Measurements from ENCODE around the gene SLX4IP. TPM values are rescaled to one million over a fixed set of nuclear protein-coding genes. Genes with fewer than 3 reads are reported as not detected.
A peak's percentile ranks its signal among the peaks of the same experiment; 100 is the strongest.

The SLX4IP gene
- total RNA-seq, 1 experiment from 2014 or later: 1.7 TPM

DNA sequence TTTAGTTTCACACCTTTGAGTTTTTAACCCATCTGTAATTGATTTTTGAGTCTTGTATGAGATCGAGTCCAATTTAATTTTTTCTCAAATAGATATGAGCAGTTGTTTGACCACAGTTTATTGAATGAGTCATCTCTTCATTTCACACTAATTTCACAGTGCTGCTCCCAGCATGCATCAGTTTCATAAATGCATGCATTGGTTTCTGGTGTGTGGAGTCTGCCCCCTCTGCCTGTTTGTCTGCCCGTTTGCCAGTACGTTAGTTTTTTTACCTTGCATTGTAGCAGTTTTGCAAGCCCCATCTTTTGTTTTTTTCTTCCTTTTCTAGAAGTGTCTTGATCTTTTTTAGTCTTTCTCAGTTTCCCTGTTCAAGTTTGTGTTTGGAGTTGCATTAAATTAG, 11.9 kb downstream of the SLX4IP start:
- no peaks in the 10 kb centered on the region for H3K36me3 ChIP-seq
- no peaks in the 10 kb centered on the region for H3K27me3 ChIP-seq
- H3K9me3 ChIP-seq: no peaks in the 10 kb centered on the region
- peak overlapping the region; percentile 10 for H3K4me3 ChIP-seq
- DNase-seq: peak; percentile 67

DNA sequence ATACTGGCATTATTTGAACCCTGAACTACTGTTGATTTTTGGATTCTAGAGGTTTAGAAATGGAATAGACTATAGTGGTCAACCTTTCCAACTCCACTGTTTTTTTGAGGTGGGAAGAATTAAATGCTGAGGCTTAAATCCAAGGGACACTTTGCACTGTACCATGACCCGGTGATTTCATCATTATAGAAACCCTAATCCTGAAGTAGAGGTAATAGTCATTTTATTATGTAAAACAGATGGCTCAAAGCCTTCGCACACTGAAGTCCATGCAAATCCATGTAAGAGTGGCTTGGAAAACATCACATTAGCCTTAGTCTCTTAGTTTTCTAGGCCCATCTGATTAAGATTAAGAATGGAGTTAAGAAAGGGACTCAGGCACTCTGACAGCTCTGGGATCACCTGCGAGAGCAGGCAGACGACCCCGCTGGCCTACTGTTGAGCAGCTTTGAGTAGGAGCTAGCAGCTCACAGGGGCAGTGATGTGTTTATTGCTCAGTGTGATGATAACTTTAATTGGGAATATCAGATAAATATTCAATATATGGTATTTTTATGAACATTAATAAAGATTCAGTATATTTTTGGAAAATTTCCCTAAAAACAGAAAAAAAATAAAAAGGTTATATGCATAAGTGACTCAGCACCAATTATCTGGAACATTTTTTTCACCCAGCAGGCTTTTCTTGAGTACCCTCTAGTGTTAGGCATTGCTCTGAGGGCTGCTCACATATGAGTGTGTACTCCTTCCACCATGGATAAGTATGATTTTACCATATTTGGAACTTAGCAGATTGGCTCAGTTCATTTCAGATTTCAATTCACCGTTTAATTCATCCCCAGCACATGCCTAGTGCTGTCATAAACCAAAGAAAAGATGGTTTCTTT, 13.4 kb downstream of the SLX4IP start:
- Histone ChIP-seq H3K36me3 (no peaks in the 10 kb centered on the region), H3K27me3 (no peaks in the 10 kb centered on the region), H3K4me3 (no peak overlapping the region), H3K9me3 (no peaks in the 10 kb centered on the region)
- no peak for DNase-seq

DNA sequence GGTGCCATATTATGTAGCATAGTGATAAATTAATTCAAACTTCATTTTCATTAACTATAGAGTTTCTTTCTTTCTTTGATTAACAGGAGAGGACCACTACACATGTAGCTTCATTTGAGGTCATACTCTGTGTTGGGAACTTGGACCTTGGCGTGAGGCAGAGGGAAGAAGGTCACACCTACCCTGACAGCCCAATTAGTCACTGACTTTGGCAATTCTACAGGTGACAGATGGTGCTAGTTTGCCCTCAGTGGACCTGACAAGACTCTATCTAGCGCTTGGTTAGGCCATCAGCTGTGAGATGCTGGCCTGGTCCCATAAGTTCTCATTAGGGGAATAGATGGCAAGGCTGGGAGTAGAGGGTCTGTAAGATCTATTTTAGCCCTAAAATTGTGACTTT, 14.2 kb downstream of the SLX4IP start:
- Histone ChIP-seq H3K27me3 (no peaks in the 10 kb centered on the region), H3K9me3 (no peaks in the 10 kb centered on the region), H3K36me3 (no peaks in the 10 kb centered on the region), H3K4me3 (no peak overlapping the region)
- peak; percentile 21 for DNase-seq

DNA sequence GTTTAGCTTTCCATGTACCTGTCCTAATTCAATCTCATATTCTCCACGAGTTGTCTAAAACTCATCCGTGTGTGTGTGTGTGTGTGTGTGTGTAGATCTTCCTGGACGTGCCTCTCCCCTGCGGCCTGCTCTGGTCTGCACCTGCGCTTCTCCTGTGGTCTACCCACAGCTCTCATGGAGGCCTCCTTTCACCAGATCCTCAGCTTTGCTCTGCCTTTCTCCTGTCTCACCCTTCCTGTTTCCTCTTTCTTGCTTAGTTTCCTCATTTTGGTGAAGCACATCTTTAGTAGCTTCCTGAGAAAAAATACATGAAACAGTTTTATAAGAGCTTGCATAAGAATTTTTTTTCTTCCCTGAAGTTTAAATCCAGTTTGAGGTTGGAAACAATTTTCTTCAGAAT, 18.1 kb downstream of the SLX4IP start:
- Histone ChIP-seq H3K27me3 (no peaks in the 10 kb centered on the region), H3K4me3 (no peak overlapping the region), H3K36me3 (no peaks in the 10 kb centered on the region), H3K9me3 (peaks cover 4% of the 10 kb centered on the region)
- DNase-seq: no peak

DNA sequence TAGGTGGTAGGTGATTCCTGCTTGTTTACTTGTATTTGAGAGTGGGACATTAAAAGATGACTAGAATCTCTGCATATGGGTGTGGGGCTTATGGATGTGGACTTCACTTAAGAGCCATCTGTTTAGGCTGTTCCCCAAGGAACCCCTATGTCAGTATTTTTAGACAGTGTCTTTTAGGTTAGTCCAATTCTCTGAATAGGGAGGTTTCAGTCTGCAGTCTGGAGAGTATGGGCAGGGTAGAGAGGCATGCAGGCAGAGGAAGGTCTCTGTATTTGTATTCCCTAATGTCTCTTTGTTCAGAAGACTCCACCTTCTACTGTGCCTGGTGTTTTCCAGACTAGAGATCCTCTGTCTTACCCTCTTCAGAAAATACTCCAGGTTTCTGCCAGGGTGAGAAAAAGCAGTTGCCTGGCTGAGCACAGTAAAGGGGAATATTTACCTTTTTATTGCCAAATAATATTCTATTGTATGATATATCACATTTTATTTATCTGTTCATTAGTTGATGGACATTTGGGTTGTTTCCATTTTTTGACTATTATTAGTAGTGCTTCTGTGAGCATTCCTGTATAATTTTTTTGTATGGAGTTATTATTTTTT, 19.1 kb downstream of the SLX4IP start:
- DNase-seq: no peak
- H3K9me3 ChIP-seq: peaks cover 4% of the 10 kb centered on the region
- H3K4me3 ChIP-seq: no peak overlapping the region
- H3K36me3 ChIP-seq: no peaks in the 10 kb centered on the region
- H3K27me3 ChIP-seq: no peaks in the 10 kb centered on the region

DNA sequence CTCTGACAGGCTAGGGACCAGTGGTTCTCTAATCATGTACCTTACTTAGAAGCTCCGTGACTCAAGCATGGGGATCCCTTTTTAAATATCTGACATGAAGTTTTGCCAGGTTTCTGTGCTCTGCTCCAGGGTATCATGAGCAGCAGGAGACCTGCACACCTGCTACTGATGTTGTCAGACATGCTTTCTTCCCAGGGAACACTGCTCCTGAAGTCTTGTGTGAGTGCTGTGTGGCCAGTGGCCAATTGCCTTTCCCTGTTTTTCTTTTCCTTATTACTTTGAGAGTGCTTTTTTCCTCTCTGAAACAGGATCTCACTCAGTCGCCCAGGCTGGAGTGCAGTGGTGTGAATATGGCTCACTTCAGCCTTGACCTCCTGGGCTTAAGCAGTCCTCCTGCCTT, 26.4 kb downstream of the SLX4IP start:
- H3K27me3 ChIP-seq: no peaks in the 10 kb centered on the region
- no peak overlapping the region for H3K4me3 ChIP-seq
- no peak for DNase-seq
- peaks cover 4% of the 10 kb centered on the region; the same call in 1 of the 2 replicates for H3K9me3 ChIP-seq
- no peaks in the 10 kb centered on the region for H3K36me3 ChIP-seq

DNA sequence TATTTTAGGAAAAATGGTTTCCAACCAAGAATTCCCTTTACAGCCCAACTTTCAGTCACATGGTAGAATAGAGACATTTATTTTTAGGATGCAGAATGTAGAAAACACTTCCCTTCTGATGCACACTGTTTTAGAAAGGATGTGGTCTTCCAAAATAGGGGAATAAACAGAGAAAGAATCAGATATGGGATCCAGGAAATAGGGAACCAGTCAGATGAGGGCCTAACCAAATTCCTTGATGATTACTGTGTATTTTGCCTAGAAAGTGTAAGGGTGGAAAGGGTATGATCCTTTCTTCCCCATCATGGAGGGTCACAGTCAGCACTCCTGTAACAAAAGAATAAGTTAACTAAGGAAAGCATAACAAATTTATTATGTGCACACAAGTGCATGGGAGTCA, 27.4 kb downstream of the SLX4IP start:
- H3K27me3 ChIP-seq: no peaks in the 10 kb centered on the region
- DNase-seq: no peak

DNA sequence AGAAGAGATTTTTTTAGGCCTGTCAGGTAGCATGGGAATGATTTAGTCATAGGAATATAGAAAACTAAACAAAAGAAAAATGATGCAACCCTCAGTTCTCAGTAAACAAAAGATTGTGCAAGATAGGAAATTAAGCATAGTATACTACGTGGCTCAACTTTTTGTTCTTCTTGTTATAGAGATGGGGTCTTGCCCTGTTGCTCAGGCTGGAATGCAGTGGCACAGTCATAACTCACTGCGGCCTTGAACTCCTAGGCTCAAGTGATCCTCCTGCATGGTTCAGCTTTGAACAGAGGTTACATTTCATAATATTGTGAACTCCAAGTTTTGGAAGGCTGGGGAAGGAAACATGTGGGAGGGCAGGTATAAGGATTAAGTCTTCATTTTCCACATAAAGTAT, 28.5 kb downstream of the SLX4IP start:
- no peak for DNase-seq
- H3K4me3 ChIP-seq: no peak overlapping the region
- no peaks in the 10 kb centered on the region for H3K27me3 ChIP-seq
- no peaks in the 10 kb centered on the region for H3K36me3 ChIP-seq
- H3K9me3 ChIP-seq: no peaks in the 10 kb centered on the region

More for the DNA sequence above, 27.4 kb downstream of the SLX4IP start:
- Histone ChIP-seq H3K36me3 (no peaks in the 10 kb centered on the region), H3K4me3 (no peak overlapping the region), H3K9me3 (no peaks in the 10 kb centered on the region)

DNA sequence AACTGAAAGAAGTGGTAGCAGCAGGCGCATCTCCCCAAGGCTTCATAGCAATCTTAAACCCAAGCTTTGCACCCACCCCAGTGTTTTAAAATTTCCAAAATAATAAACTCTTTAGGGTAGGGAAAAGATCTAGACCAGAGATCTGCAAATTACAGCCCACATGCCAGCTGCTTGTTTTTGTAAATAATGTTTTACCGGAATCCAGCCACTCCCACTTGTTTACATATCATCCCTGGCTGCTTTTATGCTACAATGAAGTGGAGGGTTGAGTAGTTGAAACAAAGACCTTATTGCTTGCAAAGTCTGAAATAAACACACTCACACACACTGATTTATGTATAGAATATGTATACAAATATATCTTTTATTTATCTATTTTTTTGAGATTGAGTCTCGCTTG, 30.0 kb downstream of the SLX4IP start:
- Histone ChIP-seq H3K4me3 (no peak overlapping the region), H3K36me3 (no peaks in the 10 kb centered on the region)

DNA sequence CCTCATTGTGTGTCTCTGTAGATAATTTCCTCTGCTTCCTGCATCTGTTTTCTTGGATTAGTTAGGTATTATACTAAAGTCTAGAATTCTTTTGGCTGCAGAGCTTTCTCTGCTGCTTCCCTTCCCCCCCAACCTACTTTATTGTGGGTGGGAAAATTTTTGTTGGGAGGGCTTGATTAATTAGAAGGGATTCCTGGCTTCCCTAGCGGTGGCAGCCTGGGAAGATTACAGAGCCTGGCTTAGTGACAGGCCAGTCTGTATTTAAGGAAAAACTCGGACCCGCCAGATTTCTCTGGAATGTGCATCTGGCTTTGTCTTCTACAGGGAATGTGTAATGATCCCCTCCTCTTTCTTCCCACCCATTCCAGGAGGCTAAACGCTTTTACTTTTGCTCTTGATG, 31.2 kb downstream of the SLX4IP start:
- H3K4me3 ChIP-seq: no peak overlapping the region
- no peaks in the 10 kb centered on the region for H3K36me3 ChIP-seq
- no peaks in the 10 kb centered on the region for H3K27me3 ChIP-seq
- H3K9me3 ChIP-seq: no peaks in the 10 kb centered on the region
- DNase-seq: no peak

More for the DNA sequence above, 30.0 kb downstream of the SLX4IP start:
- Histone ChIP-seq H3K27me3 (no peaks in the 10 kb centered on the region), H3K9me3 (no peaks in the 10 kb centered on the region)
- DNase-seq: no peak

DNA sequence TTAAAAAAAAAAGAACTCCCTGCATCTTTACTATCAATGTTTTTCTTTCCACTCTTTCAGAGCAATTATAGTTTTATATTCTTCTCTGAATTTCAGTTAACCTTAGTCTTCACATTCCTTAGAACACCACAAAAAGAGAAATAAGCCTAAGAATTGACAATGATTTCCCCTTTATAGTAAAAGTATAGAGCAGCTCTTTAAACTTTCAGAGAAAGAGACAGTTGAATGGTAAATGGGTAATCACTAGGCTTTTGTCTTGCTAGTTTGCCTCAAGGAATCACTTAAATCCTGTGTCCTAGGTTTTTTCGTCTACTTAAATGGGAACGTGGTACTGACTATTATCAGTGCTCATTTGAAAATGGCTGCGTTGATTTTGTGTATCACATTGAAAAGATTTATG, 31.8 kb downstream of the SLX4IP start:
- H3K27me3 ChIP-seq: no peaks in the 10 kb centered on the region
- H3K36me3 ChIP-seq: no peaks in the 10 kb centered on the region

DNA sequence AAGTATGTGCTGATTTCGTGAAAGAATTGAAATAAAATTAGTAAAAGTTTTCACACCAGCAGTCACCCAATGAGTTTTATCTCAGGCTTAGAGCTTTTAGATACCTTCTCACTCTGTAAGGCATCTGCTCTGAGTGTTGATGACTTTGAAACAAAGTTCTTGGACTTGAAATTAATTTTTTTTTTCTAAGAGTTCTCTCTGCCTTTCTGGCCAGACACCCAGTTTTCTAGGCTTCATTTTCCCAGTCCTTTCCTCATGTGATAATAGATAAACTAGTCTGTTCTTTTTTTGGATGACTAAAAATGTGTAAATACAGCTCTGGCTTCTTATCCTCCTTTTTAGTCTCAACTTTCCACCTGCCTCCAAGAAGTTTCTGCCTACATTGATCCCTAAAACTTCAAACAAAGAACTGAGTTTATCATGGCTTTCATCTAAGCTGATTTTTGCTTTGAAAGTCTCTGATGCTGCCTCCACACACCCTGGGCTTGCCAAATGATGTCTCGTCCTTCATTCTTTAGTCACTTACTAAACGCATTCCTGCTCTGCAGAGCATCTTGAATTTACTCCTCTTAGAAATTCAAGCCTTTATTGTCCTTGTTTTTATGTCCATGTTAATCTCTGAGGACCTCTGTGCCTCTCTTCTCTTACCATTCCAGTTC, 32.7 kb downstream of the SLX4IP start:
- H3K36me3 ChIP-seq: no peaks in the 10 kb centered on the region
- H3K4me3 ChIP-seq: no peak overlapping the region
- no peak for DNase-seq
- H3K27me3 ChIP-seq: no peaks in the 10 kb centered on the region
- no peaks in the 10 kb centered on the region for H3K9me3 ChIP-seq

More for the DNA sequence above, 31.8 kb downstream of the SLX4IP start:
- H3K9me3 ChIP-seq: no peaks in the 10 kb centered on the region
- no peak for DNase-seq
- no peak overlapping the region for H3K4me3 ChIP-seq

DNA sequence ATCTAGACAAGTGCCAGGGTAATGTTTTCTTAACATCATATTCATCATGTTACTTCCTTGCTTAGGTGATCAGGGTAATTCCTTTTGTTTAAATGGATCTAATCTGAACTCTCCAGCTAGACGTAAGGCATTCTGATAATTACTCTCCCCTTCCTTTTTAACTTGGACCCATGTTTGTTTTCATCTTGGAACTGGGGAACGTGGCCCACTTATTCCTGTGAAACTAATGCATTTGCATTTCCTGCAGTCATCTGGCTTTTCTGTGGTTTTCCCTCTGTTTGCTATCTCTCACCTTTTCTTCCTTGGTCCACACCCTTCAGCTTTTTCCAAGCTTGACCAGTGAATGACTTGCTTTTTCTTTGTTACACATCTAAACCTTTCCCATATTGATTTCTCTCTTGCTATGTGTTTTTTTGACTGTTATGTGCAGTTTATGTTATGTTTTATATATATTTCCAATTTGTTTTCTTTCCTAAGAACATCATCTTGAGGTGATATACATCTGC, 33.3 kb downstream of the SLX4IP start:
- no peak for DNase-seq
- Histone ChIP-seq H3K9me3 (no peaks in the 10 kb centered on the region), H3K36me3 (no peaks in the 10 kb centered on the region), H3K4me3 (no peak overlapping the region), H3K27me3 (no peaks in the 10 kb centered on the region)

DNA sequence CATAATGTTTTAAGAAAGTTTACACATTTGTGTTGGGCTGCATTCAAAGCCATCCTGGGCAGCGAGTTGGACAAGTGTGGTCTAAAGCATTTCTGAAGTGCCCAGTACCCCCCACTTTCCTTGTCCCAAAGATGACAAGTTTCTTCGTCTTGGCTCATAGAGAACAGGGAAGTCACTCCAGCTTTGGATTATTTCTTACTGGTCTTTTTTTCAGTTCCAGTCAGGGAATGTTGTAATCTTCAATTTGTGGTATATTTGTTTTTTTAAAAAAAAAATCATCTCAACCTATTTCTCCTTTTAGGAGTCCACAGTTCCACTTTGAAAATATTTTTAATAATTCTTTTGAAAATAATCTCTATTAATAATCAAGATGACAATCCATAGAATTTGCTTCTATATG, 34.0 kb downstream of the SLX4IP start:
- Histone ChIP-seq H3K9me3 (no peaks in the 10 kb centered on the region), H3K4me3 (no peak overlapping the region), H3K27me3 (no peaks in the 10 kb centered on the region), H3K36me3 (no peaks in the 10 kb centered on the region)
- no peak for DNase-seq

DNA sequence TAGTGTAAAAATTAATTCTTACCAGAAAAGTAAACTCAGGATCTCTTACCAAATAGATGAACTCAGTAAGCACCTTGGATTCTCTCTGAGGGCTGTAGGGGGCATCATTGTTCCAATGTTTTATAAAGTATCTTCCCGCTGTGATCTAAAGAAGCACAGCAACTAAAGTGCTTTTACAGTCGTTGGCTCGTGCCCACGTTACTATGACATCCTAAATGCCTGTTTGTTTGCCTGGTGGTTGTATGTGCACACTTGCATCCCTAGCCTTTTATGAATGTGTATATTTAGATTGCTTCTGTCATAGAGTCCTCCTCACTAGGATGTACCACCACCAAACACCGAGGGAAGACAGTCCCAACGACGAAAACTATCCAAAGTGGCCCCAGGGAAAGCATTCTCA, 34.5 kb downstream of the SLX4IP start:
- peak; percentile 37 for DNase-seq
- Histone ChIP-seq H3K4me3 (no peak overlapping the region), H3K27me3 (no peaks in the 10 kb centered on the region), H3K9me3 (no peaks in the 10 kb centered on the region), H3K36me3 (no peaks in the 10 kb centered on the region)

DNA sequence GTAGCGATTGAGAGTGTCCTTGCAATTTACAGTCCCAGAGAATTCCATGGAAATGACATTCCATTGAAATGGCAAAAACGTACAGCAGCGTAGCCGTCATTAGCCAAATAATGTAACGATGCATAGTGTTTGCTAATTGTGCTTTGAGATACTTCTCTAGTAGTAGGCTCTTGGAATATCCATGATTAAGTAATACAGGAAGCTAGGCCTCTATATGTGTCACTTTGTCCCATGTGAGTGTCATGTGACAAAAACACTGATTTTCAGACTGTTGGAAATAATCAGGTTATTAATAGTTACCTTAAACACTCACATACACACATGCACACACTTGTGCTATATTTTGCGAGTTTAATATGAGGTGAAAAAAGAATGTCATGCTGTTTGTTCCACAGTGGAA, 35.2 kb downstream of the SLX4IP start:
- H3K9me3 ChIP-seq: no peaks in the 10 kb centered on the region
- no peak overlapping the region for H3K4me3 ChIP-seq
- no peak for DNase-seq
- no peaks in the 10 kb centered on the region for H3K36me3 ChIP-seq
- no peaks in the 10 kb centered on the region for H3K27me3 ChIP-seq

DNA sequence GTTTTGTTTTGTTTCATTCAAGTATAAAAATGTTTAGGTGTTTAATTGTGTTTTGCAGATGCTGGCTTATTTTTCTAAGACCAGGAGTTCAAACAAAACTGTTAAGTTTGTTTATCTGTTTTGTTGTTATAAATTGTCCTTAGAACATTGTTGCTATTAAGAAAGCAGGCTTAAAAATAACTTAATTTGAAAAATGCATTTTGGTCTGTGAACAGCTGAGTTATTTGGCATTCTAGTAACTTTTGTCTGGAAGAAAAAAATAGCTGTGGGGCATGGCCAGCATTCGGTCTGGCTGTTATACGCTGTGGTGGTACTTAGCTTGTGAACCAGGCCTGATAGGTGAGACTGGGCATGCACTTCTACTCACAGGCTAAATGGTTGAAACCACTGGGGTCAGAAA, 37.8 kb downstream of the SLX4IP start:
- Histone ChIP-seq H3K36me3 (no peaks in the 10 kb centered on the region), H3K4me3 (no peak overlapping the region), H3K27me3 (no peaks in the 10 kb centered on the region), H3K9me3 (no peaks in the 10 kb centered on the region)
- no peak for DNase-seq

Data from MG63 (cell line).